ENCODE measurements around the gene SH2B3. TPM values are rescaled to one million over a fixed set of nuclear protein-coding genes. Genes with fewer than 3 reads are reported as not detected.
"Not testable (repeated sequence)": the region's sequence is repeated elsewhere in the genome, so short reads cannot be mapped to it uniquely, and the experiment has no call there.

The SH2B3 gene
- total RNA-seq, 1 donor from 2014 or later: 24.1 TPM

GRCh38 chr12:111458546-111459172, 52.9 kb downstream of the SH2B3 start:
- no peak for DNase-seq (ENCODE audit: extremely low spot score in 2 of 2)
- TF ChIP-seq POLR2A (IDR thresholded peaks at IDR 0.05): no peak
- no peak for TF ChIP-seq CTCF (IDR thresholded peaks at IDR 0.05)
- no peak for TF ChIP-seq POLR2AphosphoS5 (IDR thresholded peaks at IDR 0.05; ENCODE audit: insufficient read depth in 1 of 2, low read depth in 1 of 2)
- Histone ChIP-seq H3K9me3 (no peaks in the 10 kb centered on the region), H3K36me3 (peaks cover 0 to 33% of the 10 kb centered on the region in 2 donors), H3K27ac (no peak overlapping the region), H3K27me3 (no peaks in the 10 kb centered on the region), H3K4me3 (no peak overlapping the region), H3K4me1 (peaks cover 9% of the 10 kb centered on the region)
- intact Hi-C loops (cut with DNase I): no loop called here

- H3K4me1 ChIP-seq; H3K9me3 ChIP-seq; H3K4me3 ChIP-seq; H3K27me3 ChIP-seq; DNase-seq (ENCODE audit: extremely low spot score in 2 of 2); intact Hi-C loops (cut with DNase I); H3K27ac ChIP-seq: not testable (repeated sequence)
- H3K36me3 ChIP-seq: peaks cover 0 to 21% of the 10 kb centered on the region in 2 donors
Observed at GRCh38 chr12:111460111-111460510, 54.4 kb downstream of the SH2B3 start.

- Histone ChIP-seq H3K27ac (no peak overlapping the region), H3K9me3 (no peaks in the 10 kb centered on the region), H3K36me3 (peaks cover 0 to 6% of the 10 kb centered on the region in 2 donors), H3K4me3 (no peak overlapping the region), H3K4me1 (peaks cover 9% of the 10 kb centered on the region), H3K27me3 (no peaks in the 10 kb centered on the region)
- intact Hi-C loops (cut with DNase I): no loop called here
- no peak for TF ChIP-seq POLR2A (IDR thresholded peaks at IDR 0.05)
- TF ChIP-seq POLR2AphosphoS5 (IDR thresholded peaks at IDR 0.05; ENCODE audit: insufficient read depth in 1 of 2, low read depth in 1 of 2): no peak
- TF ChIP-seq CTCF (IDR thresholded peaks at IDR 0.05): no peak
- DNase-seq (ENCODE audit: extremely low spot score in 2 of 2): no peak
Observed at GRCh38 chr12:111462210-111462769, 56.6 kb downstream of the SH2B3 start.

- Histone ChIP-seq H3K4me3 (no peak overlapping the region), H3K9me3 (no peaks in the 10 kb centered on the region), H3K27ac (no peak overlapping the region), H3K36me3 (peaks cover 0 to 23% of the 10 kb centered on the region in 2 donors), H3K27me3 (no peaks in the 10 kb centered on the region), H3K4me1 (peaks cover 2% of the 10 kb centered on the region)
- intact Hi-C loops (cut with DNase I): no loop called here
- no peak for DNase-seq (ENCODE audit: extremely low spot score in 2 of 2)
- TF ChIP-seq POLR2A (IDR thresholded peaks at IDR 0.05) (no peak), POLR2AphosphoS5 (IDR thresholded peaks at IDR 0.05; ENCODE audit: insufficient read depth in 1 of 2, low read depth in 1 of 2) (no peak), CTCF (IDR thresholded peaks at IDR 0.05) (no peak)
Observed at GRCh38 chr12:111467092-111467856, 61.6 kb downstream of the SH2B3 start.

- intact Hi-C loops (cut with DNase I): no loop called here
- Histone ChIP-seq H3K9me3 (no peaks in the 10 kb centered on the region), H3K4me3 (no peak overlapping the region), H3K27me3 (no peaks in the 10 kb centered on the region), H3K36me3 (peaks cover 0 to 27% of the 10 kb centered on the region in 2 donors), H3K4me1 (no peaks in the 10 kb centered on the region), H3K27ac (no peak overlapping the region)
- TF ChIP-seq CTCF (IDR thresholded peaks at IDR 0.05) (no peak), POLR2AphosphoS5 (IDR thresholded peaks at IDR 0.05; ENCODE audit: insufficient read depth in 1 of 2, low read depth in 1 of 2) (no peak), POLR2A (IDR thresholded peaks at IDR 0.05) (no peak)
- DNase-seq (ENCODE audit: extremely low spot score in 2 of 2): no peak
Observed at GRCh38 chr12:111467857-111468241, 62.1 kb downstream of the SH2B3 start.

All from vagina (tissue), 2 donors.